ENCODE results near the gene COMT.

Gene COMT

DNA sequence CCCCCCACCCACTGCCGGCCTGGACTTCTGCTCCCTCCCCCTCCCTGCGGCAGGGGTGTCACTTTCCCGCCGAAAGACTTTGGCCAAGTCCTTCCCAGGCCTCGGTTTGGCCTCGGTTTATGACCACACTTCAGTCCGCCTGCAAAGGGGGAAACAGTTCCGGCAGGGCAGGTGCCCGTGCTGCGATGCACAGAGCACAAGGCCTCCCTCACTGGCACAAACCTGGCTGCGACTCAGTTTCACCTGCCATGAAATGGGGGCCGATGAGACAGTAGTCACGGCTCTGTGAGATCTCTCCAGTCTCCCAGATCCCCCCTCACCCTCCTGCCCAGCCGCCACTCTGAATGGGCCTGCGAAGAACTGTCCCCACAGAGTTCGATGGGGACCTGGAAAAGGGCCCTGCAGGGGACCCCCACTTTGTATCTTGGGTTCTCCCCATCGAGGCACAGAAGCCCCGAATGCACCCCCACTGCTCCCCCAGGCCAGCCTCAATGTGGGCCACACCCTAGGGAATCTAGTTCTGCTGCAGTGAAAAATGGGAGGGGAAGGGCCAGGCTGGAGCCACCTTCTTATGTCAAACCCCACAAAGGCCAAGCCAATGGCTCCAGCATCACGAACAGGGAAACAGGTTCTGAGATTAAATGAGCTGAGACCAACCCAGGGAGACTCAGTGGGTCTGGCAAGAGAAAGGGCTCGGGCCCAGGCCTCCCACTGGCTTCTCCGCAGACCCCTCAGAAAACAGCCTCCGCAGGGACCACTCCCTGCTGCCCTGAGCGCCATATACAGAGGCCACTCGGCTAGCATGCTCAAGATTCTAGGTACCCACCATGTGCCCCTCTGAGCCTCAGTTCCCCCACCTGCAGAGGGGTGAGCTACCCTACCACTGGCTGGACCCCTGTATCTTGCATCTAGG is 46.1 kb downstream of the COMT start:
- 73 to 74% methylated on average over 18 to 22 of the region's 24 CpGs for WGBS, 2 experiments (ENCODE audit: insufficient coverage in 2 of 2)
- H3K4me3 ChIP-seq (ENCODE audit: extremely low read depth, insufficient read depth, low read length, poor library complexity, severe bottlenecking) = peak overlapping the region; percentile 2
- H3K4me1 ChIP-seq (ENCODE audit: control insufficient read depth, insufficient read depth, low read length, poor library complexity, severe bottlenecking) = peaks cover 19% of the 10 kb centered on the region

DNA sequence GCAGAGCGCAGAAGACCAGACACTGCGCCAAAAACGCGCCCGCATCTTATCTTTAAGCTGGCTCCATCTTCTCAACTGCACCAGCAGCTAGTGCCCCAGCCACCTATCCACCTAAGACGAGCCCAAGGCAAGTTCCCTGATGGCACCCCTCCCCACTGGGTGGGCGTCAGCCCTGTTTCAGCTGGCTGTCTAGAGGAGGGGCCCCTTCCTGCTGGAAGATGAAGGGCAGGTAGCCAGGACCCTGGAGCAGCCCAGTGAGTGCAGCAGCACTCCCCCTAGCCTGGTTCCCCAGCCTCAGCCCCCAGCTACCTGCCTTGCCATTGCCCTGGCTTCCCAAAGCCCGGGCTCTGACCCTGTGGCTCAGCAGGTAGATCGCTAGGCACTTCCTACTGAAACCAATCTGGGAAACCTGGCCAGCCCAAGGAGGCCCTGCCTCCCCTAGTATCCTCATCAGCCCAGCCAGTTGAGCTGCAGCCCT is 46.8 kb downstream of the COMT start:
- peaks cover 19% of the 10 kb centered on the region for H3K4me1 ChIP-seq (ENCODE audit: control insufficient read depth, insufficient read depth, low read length, poor library complexity, severe bottlenecking)
- no peak overlapping the region for H3K27ac ChIP-seq (ENCODE audit: low read depth, low read length, severe bottlenecking)
- WGBS, 2 experiments (ENCODE audit: insufficient coverage in 2 of 2) = 92 to 99% methylated on average over 8 to 9 of the region's 9 CpGs
- H3K36me3 ChIP-seq (ENCODE audit: control insufficient read depth, insufficient read depth, low read length) = no peaks in the 10 kb centered on the region
- H3K4me3 ChIP-seq (ENCODE audit: extremely low read depth, insufficient read depth, low read length, poor library complexity, severe bottlenecking) = no peak overlapping the region
- H3K9me3 ChIP-seq (ENCODE audit: control insufficient read depth, low read length) = no peaks in the 10 kb centered on the region

More for the DNA sequence above, 46.1 kb downstream of the COMT start:
- Histone ChIP-seq H3K27ac (ENCODE audit: low read depth, low read length, severe bottlenecking) (no peak overlapping the region), H3K9me3 (ENCODE audit: control insufficient read depth, low read length) (no peaks in the 10 kb centered on the region), H3K36me3 (ENCODE audit: control insufficient read depth, insufficient read depth, low read length) (no peaks in the 10 kb centered on the region)

DNA sequence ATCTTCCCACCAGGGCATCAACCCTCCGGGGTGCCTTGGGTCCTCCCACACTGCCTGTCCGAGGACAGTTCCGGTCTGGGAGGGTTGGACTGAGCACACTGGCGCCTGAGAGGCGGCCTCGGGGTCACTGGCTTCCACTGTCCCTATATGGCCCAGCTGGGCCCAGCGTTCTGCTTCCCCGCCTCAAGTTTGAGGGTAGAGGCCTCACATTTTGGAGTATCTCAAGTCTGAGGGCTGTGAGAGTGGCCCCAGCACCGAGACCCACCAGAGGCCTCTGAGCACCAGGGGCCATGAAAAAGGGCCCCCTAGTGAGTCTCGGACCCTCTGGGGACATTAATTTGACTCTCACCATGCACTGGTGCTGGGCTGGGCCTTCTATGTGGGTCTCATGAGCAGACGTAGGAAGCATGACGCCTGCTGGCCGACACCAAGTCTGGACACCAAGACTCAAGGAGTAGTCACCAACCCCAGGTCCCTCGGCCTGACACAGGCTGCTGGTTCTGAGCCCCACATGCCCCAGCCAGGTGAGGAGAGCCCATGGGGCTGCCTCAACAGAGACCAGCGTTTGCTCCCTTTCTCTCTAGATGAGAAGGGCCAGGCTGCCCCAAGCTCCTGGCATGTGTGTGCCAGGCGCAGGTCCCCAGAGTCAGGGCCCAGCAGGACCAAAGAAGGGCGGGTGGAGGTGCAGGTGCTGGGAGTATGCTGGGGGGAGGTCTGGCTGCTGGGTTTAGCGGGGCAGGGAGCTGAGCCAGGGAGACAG is 47.6 kb downstream of the COMT start:
- no peaks in the 10 kb centered on the region for H3K9me3 ChIP-seq (ENCODE audit: control insufficient read depth, low read length)
- peaks cover 14% of the 10 kb centered on the region for H3K4me1 ChIP-seq (ENCODE audit: control insufficient read depth, insufficient read depth, low read length, poor library complexity, severe bottlenecking)
- no peak overlapping the region for H3K27ac ChIP-seq (ENCODE audit: low read depth, low read length, severe bottlenecking)
- no peak overlapping the region for H3K4me3 ChIP-seq (ENCODE audit: extremely low read depth, insufficient read depth, low read length, poor library complexity, severe bottlenecking)
- no peaks in the 10 kb centered on the region for H3K36me3 ChIP-seq (ENCODE audit: control insufficient read depth, insufficient read depth, low read length)
- WGBS, 2 experiments (ENCODE audit: insufficient coverage in 2 of 2) = 93 to 95% methylated on average over 18 of the region's 18 CpGs

DNA sequence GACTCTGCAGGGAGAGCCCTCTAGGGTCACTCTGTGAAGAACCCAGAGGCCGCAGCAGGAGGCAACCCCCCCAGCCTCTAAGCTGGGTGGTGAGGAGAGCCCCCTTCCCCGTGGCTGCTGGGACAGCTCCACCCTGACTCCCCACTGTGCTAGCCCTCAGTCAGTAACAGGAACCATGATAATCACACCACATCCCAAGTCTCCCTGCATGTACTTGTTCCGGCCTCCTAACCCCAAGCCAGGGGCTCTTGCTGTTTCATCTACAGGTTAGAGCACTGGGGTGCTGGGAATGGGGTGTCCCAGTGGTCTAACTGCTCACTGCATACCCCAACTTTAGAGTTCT is 48.1 kb downstream of the COMT start:
- no peak overlapping the region for H3K27ac ChIP-seq (ENCODE audit: low read depth, low read length, severe bottlenecking)
- 100% methylated on average over 1 to 2 of the region's 3 CpGs for WGBS, 2 experiments (ENCODE audit: insufficient coverage in 2 of 2)
- no peak overlapping the region for H3K4me3 ChIP-seq (ENCODE audit: extremely low read depth, insufficient read depth, low read length, poor library complexity, severe bottlenecking)
- peaks cover 8% of the 10 kb centered on the region for H3K4me1 ChIP-seq (ENCODE audit: control insufficient read depth, insufficient read depth, low read length, poor library complexity, severe bottlenecking)
- no peaks in the 10 kb centered on the region for H3K9me3 ChIP-seq (ENCODE audit: control insufficient read depth, low read length)
- H3K36me3 ChIP-seq (ENCODE audit: control insufficient read depth, insufficient read depth, low read length) = no peaks in the 10 kb centered on the region

DNA sequence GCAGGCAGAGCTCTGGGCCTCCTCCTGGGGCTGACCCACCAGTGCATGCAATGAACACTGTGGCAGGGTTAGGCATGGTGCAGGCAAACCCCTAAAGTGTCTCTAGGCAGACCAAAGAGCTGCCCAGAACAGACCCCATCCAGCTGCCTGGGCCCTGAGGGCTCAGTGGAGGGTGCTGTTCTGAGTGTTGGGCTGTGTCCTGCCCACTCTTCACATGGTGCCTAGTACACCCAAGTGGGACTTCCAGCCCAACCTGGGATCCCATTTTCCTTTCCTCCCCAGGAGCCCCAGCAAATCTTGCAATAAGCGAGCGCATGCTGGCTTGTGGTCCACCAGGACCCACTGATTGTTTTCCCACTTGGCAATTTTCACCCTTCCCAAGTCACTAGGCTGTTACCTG is 48.6 kb downstream of the COMT start:
- H3K9me3 ChIP-seq (ENCODE audit: control insufficient read depth, low read length) = no peaks in the 10 kb centered on the region
- no peaks in the 10 kb centered on the region for H3K36me3 ChIP-seq (ENCODE audit: control insufficient read depth, insufficient read depth, low read length)
- H3K4me1 ChIP-seq (ENCODE audit: control insufficient read depth, insufficient read depth, low read length, poor library complexity, severe bottlenecking) = peaks cover 8% of the 10 kb centered on the region
- no peak overlapping the region for H3K27ac ChIP-seq (ENCODE audit: low read depth, low read length, severe bottlenecking)
- H3K4me3 ChIP-seq (ENCODE audit: extremely low read depth, insufficient read depth, low read length, poor library complexity, severe bottlenecking) = no peak overlapping the region
- WGBS, 2 experiments (ENCODE audit: insufficient coverage in 2 of 2) = 92 to 100% methylated on average over 2 of the region's 2 CpGs

DNA sequence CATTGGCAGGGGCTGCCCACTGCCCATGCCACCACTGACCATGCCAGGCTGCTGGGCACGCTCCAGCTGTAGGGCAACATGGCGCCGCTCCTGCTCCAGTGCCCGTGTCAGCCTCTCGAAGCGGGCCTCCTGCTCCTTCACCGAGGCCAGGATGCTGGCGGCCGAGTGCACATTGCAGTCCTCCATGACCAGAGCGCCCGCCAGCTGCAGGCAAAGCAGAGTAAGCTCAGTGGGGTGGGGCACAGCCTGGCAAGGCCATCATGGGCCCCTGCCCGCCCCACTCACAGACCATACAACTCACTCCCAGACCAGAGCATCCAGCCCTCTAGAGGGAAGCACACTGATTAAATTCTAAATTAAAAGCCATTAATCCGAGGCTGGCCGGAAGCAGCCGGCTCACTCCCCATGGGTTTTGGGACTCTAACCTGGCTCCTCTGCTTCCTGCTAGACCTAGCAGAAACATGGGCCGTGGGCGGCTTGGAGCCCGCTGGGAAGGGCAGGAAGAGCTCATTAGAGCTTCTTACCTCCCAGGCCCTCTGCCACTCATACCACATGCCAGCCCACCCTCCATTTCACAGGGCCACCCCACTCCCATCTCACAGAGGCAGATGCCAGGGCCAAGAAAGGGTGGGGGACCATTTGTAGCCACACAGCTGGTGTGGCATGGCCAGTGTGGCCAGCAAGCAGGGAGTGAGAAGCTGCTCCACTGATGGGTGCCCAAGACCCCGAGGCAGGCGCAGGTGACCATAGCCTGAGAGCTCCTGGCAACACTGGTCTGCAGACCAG is 49.2 kb downstream of the COMT start:
- no peak overlapping the region for H3K4me3 ChIP-seq (ENCODE audit: extremely low read depth, insufficient read depth, low read length, poor library complexity, severe bottlenecking)
- no peaks in the 10 kb centered on the region for H3K36me3 ChIP-seq (ENCODE audit: control insufficient read depth, insufficient read depth, low read length)
- H3K4me1 ChIP-seq (ENCODE audit: control insufficient read depth, insufficient read depth, low read length, poor library complexity, severe bottlenecking) = peaks cover 5% of the 10 kb centered on the region
- no peak overlapping the region for H3K27ac ChIP-seq (ENCODE audit: low read depth, low read length, severe bottlenecking)
- 91 to 93% methylated on average over 11 to 19 of the region's 20 CpGs for WGBS, 2 experiments (ENCODE audit: insufficient coverage in 2 of 2)
- no peaks in the 10 kb centered on the region for H3K9me3 ChIP-seq (ENCODE audit: control insufficient read depth, low read length)

DNA sequence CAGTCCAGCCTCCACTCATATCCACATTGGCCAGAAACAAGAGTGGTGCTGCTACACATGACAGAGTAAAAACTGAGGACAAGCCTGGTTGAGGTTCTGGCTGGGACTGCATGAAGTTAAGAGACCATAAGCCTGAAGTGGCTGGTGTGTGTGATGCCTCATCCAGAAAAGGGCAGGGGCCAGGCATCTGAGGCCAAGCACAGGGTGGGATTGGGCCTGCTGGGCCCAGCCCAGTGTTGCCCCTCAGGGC is 49.7 kb downstream of the COMT start:
- Histone ChIP-seq H3K4me3 (ENCODE audit: extremely low read depth, insufficient read depth, low read length, poor library complexity, severe bottlenecking) (no peak overlapping the region), H3K36me3 (ENCODE audit: control insufficient read depth, insufficient read depth, low read length) (no peaks in the 10 kb centered on the region), H3K27ac (ENCODE audit: low read depth, low read length, severe bottlenecking) (no peak overlapping the region), H3K4me1 (ENCODE audit: control insufficient read depth, insufficient read depth, low read length, poor library complexity, severe bottlenecking) (no peaks in the 10 kb centered on the region), H3K9me3 (ENCODE audit: control insufficient read depth, low read length) (no peaks in the 10 kb centered on the region)

DNA sequence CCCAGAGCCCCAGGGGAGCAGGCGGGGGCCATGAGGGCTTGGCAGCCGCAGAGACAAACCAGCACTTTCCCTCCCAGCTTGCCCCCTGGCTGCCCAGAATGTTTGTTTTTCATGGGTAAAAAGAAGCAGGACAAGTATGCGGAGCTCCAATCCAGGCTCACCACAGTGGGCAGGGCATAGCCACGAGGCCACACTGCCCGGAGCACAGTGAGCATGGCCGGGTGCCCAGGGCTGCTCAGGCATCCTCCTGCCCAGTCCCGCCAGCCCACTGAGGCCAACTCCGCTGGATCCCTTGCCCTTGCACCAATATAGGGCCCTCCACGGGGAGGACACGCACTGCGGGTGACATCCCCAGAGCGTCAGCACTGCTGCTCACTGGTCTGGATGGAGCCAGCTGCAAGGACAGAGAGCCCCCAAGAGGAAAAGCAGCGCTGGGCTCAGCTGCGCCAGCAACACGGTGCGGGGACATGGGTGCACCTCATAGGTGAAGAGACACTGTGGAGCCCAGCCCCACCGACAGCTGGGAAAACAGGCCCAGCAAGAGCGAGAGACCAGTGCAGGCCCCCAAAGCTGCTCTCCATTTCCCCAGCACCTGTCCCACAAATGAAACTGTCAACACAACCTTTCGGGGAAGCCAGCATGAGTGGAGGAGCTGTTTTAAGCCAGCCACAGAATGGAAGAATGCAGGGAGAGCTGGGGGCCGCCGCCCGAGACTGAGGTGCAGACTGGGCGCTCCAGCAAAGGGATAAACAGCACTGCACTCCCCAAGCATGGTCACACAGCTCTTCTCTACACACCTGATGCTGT is 50.3 kb downstream of the COMT start:
- no peaks in the 10 kb centered on the region for H3K4me1 ChIP-seq (ENCODE audit: control insufficient read depth, insufficient read depth, low read length, poor library complexity, severe bottlenecking)
- no peaks in the 10 kb centered on the region for H3K9me3 ChIP-seq (ENCODE audit: control insufficient read depth, low read length)
- no peak overlapping the region for H3K4me3 ChIP-seq (ENCODE audit: extremely low read depth, insufficient read depth, low read length, poor library complexity, severe bottlenecking)
- H3K36me3 ChIP-seq (ENCODE audit: control insufficient read depth, insufficient read depth, low read length) = no peaks in the 10 kb centered on the region
- WGBS, 2 experiments (ENCODE audit: insufficient coverage in 2 of 2) = 95 to 97% methylated on average over 16 to 18 of the region's 23 CpGs
- no peak overlapping the region for H3K27ac ChIP-seq (ENCODE audit: low read depth, low read length, severe bottlenecking)

DNA sequence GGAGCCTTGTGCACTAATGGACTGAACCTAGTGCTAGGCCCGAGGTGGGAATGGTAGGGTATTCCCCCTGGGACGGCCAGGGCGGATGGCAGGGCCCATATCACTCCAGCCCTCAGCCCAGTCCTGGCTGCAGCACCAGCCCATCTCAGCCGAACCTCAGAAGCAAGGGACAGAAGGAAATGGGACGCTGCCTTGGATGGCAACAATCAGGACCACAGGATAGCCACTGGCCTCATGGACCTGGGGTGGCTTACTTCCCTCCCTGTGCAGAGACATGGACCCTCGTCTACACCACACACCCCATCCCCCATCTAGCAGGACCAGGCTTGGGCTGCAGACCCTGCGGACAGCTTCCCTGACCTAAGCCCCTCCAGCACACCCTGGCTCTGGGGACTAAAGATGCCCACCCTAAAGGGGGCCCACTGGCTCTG is 50.9 kb downstream of the COMT start:
- H3K4me1 ChIP-seq (ENCODE audit: control insufficient read depth, insufficient read depth, low read length, poor library complexity, severe bottlenecking) = no peaks in the 10 kb centered on the region
- H3K4me3 ChIP-seq (ENCODE audit: extremely low read depth, insufficient read depth, low read length, poor library complexity, severe bottlenecking) = no peak overlapping the region
- H3K36me3 ChIP-seq (ENCODE audit: control insufficient read depth, insufficient read depth, low read length) = no peaks in the 10 kb centered on the region
- H3K9me3 ChIP-seq (ENCODE audit: control insufficient read depth, low read length) = no peaks in the 10 kb centered on the region
- no peak overlapping the region for H3K27ac ChIP-seq (ENCODE audit: low read depth, low read length, severe bottlenecking)
- WGBS, 2 experiments (ENCODE audit: insufficient coverage in 2 of 2) = 90 to 96% methylated on average over 4 to 5 of the region's 7 CpGs

DNA sequence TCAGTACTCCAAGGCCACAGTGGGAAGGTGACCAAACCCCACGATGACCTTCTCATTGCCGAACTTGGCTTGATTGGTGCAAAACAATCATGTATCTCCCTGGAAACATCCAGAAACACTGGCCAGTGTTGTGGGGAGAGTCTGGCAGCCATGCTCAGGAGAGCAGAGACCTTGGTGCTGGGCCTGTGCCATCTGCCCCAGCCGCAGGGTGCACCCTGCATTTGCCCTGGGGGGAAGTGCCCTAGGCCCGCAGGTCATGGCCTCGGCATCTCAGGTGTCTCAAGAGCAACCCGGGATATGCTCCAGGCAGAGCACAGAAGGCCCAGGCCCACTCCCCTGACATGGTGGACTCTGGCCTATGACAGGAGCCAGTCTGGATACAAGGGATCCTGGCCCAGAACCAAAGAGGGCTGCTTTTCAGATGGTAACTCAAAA is 51.4 kb downstream of the COMT start:
- WGBS, 2 experiments (ENCODE audit: insufficient coverage in 2 of 2) = 93 to 100% methylated on average over 6 of the region's 6 CpGs

More for the DNA sequence above, 51.4 kb downstream of the COMT start:
- H3K36me3 ChIP-seq (ENCODE audit: control insufficient read depth, insufficient read depth, low read length) = no peaks in the 10 kb centered on the region
- H3K4me1 ChIP-seq (ENCODE audit: control insufficient read depth, insufficient read depth, low read length, poor library complexity, severe bottlenecking) = peaks cover 3% of the 10 kb centered on the region
- no peaks in the 10 kb centered on the region for H3K9me3 ChIP-seq (ENCODE audit: control insufficient read depth, low read length)
- no peak overlapping the region for H3K27ac ChIP-seq (ENCODE audit: low read depth, low read length, severe bottlenecking)
- no peak overlapping the region for H3K4me3 ChIP-seq (ENCODE audit: extremely low read depth, insufficient read depth, low read length, poor library complexity, severe bottlenecking)
